Liver (tissue), 9 donors: ENCODE data around the gene HOXD4. TPM values are rescaled to one million over a fixed set of nuclear protein-coding genes. Genes with fewer than 3 reads are reported as not detected.

Experiments
- DNase-seq: peaks from one replicate; pipeline ENCODE4 v3.0.0-alpha.2; 2017; ENCODE audit warnings: low spot score
- H3K27ac ChIP-seq, 2 donors: one replicate each; pipeline ENCODE4 v1.7.0; 2013; ENCODE audit warnings: inconsistent platforms in 2 of 2, low read length in 2 of 2, control low read depth in 1 of 2, low read depth in 1 of 2, mild to moderate bottlenecking in 1 of 2
- H3K27me3 ChIP-seq, 4 donors: one replicate each; pipeline versions ENCODE4 v1.6.1 to v1.7.0; 2013; ENCODE audit warnings: low read length in 3 of 4, inconsistent platforms in 1 of 4, mild to moderate bottlenecking in 1 of 4, moderate library complexity in 1 of 4; ENCODE audit not compliant: control insufficient read depth in 4 of 4, insufficient read depth in 4 of 4
- H3K36me3 ChIP-seq, 4 donors: one replicate each; pipeline versions ENCODE4 v1.6.1 to v1.7.0; 2013; ENCODE audit warnings: low read length in 3 of 4, mild to moderate bottlenecking in 3 of 4, low read depth in 1 of 4, moderate library complexity in 1 of 4; ENCODE audit not compliant: control insufficient read depth in 4 of 4, insufficient read depth in 3 of 4
- H3K4me1 ChIP-seq, 4 donors: one replicate each; pipeline versions ENCODE4 v1.6.1 to v1.7.0; 2013; ENCODE audit warnings: low read length in 3 of 4, mild to moderate bottlenecking in 3 of 4, moderate library complexity in 1 of 4; ENCODE audit not compliant: control insufficient read depth in 4 of 4, insufficient read depth in 4 of 4
- H3K4me3 ChIP-seq, 3 donors: one replicate each; pipeline versions ENCODE4 v1.6.1 to v1.7.0; 2013; ENCODE audit warnings: low read length in 3 of 3, control low read depth in 1 of 3, low read depth in 1 of 3, mild to moderate bottlenecking in 1 of 3
- H3K9ac ChIP-seq, 2 donors: one replicate each; pipeline ENCODE4 v1.7.0; 2013; ENCODE audit warnings: low read length in 2 of 2, mild to moderate bottlenecking in 2 of 2, moderate library complexity in 2 of 2, control low read depth in 1 of 2, low read depth in 1 of 2
- H3K9me3 ChIP-seq, 4 donors: one replicate each; pipeline versions ENCODE4 v1.6.1 to v1.7.0; 2013; ENCODE audit warnings: low read length in 3 of 4; ENCODE audit not compliant: control insufficient read depth in 4 of 4
- ATF3 ChIP-seq: IDR thresholded peaks from 2 replicates; pipeline ENCODE4 v1.6.1; 2016; ENCODE audit warnings: antibody characterized with exemption
- EGR1 ChIP-seq, 2 donors: IDR thresholded peaks; 2 replicates each; pipeline ENCODE4 v1.6.1; 2016 to 2018; ENCODE audit warnings: antibody characterized with exemption in 2 of 2, low read depth in 2 of 2
- FOXA1 ChIP-seq: IDR thresholded peaks from 2 replicates; pipeline ENCODE4 v1.6.1; 2016; ENCODE audit warnings: antibody characterized with exemption
- FOXA2 ChIP-seq: IDR thresholded peaks from 2 replicates; pipeline ENCODE4 v1.6.1; 2016; ENCODE audit warnings: antibody characterized with exemption
- GABPA ChIP-seq, 2 donors: IDR thresholded peaks in 1 of 2; conservative IDR thresholded peaks in 1 of 2; 2 replicates each; pipeline ENCODE4 v1.6.1; 2016; ENCODE audit warnings: antibody characterized with exemption in 2 of 2, mild to moderate bottlenecking in 1 of 2, moderate library complexity in 1 of 2
- HNF4A ChIP-seq, 2 donors: conservative IDR thresholded peaks; 2 replicates each; pipeline ENCODE4 v1.6.1; 2016; ENCODE audit warnings: antibody characterized with exemption in 2 of 2, mild to moderate bottlenecking in 2 of 2
- HNF4G ChIP-seq: IDR thresholded peaks from 2 replicates; pipeline ENCODE4 v1.6.1; 2016; ENCODE audit warnings: antibody characterized with exemption
- RAD21 ChIP-seq, 2 donors: IDR thresholded peaks; 2 replicates each; pipeline ENCODE4 v1.6.1; 2016; ENCODE audit warnings: antibody characterized with exemption in 2 of 2, mild to moderate bottlenecking in 2 of 2
- RXRA ChIP-seq, 2 donors: IDR thresholded peaks; 2 replicates each; pipeline ENCODE4 v1.6.1; 2017 to 2018; ENCODE audit warnings: antibody characterized with exemption in 2 of 2, mild to moderate bottlenecking in 1 of 2
- SP1 ChIP-seq: IDR thresholded peaks from 2 replicates; pipeline ENCODE4 v1.6.1; 2018; ENCODE audit warnings: antibody characterized with exemption, mild to moderate bottlenecking
- TAF1 ChIP-seq: conservative IDR thresholded peaks from 2 replicates; pipeline ENCODE4 v1.6.1; 2016; ENCODE audit warnings: antibody characterized with exemption, mild to moderate bottlenecking
- YY1 ChIP-seq: IDR thresholded peaks from 2 replicates; pipeline ENCODE4 v1.6.1; 2016; ENCODE audit warnings: antibody characterized with exemption, mild to moderate bottlenecking
- WGBS: extraction: QIAGEN DNeasy Blood & Tissue Kit; methylation state at CpG from one replicate; pipeline ENCODE4 v1.1.7; 2013; 5-methylcytosine and 5-hydroxymethylcytosine counted together
- polyA plus RNA-seq, 2 donors: library from polyadenylated mRNA; stranded (reverse) in 1 of 2; unstranded in 1 of 2; fragments of 200-250 nt in 1 of 2; fragments of >200 nt in 1 of 2; fragmentation: Nextera tagmentation in 1 of 2; extraction: Ambion mirVana in 1 of 2; gene quantifications; one replicate each; pipeline versions ENCODE4 v1.2.1 to v1.2.3, GENCODE V29; 2013 to 2015
- total RNA-seq, 2 donors: library from RNA; depleted of rRNA; stranded (reverse); fragments of >200 nt; gene quantifications; one replicate each; pipeline ENCODE4 v1.2.3, GENCODE V29; 2014
- TF ChIP-seq, protein P1 (sequence below): fragments of 150-350 bp; IDR thresholded peaks from 2 replicates; pipeline ENCODE4 v1.5.1; 2017; ENCODE audit warnings: improper control_type of control experiment, low read depth, low read length; ENCODE audit not compliant: missing input control
- TF ChIP-seq, protein P2 (sequence below): IDR thresholded peaks from 2 replicates; pipeline ENCODE4 v1.6.1; 2016; ENCODE audit warnings: antibody characterized with exemption
- TF ChIP-seq, protein P3 (sequence below): IDR thresholded peaks from 2 replicates; pipeline ENCODE4 v1.6.1; 2016; ENCODE audit warnings: antibody characterized with exemption
- TF ChIP-seq, protein P4 (sequence below): IDR thresholded peaks from 2 replicates; pipeline ENCODE4 v1.6.1; 2016; ENCODE audit warnings: antibody characterized with exemption, mild to moderate bottlenecking
- donor health status: healthy.
- donor health status: healthy.
- donor health status: healthy.
- donor health status: healthy.
- donor health status: healthy.

Gene HOXD4
- total and polyA plus RNA-seq, 4 donors: not detected

DNA sequence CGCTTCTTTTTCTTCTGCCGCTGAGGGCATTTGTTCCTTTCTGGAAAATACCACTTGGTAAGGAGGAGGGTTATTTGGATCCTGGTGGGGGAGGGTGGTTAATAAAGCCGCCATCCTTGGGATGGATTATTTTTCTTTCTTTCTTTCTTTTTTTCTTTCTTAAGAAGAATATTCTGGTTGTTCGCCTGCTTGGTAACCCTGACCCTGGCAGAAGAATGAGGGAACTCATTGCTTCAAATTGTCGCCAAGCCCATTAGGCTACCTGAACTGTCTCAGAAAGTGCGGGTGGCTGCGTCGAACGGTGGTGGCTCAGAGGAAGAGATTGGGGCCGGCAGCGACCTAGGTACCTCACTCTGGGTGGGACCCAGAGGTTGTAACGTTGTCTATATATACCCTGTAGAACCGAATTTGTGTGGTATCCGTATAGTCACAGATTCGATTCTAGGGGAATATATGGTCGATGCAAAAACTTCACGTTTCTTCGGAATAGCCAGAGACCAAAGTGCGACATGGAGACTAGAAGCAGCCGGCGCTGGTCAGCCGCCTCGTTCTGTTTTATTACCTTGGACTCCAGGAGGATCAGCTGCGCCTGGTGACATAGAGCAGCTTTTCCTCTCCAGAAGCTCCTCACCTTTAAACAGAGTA, 1.3 kb upstream of the HOXD4 start:
- Histone ChIP-seq H3K4me3 (no peak overlapping the region), H3K36me3 (no peaks in the 10 kb centered on the region), H3K4me1 (peaks cover 0 to 8% (median 7%) of the 10 kb centered on the region in 4 donors), H3K27me3 (peaks cover 8 to 38% (median 24%) of the 10 kb centered on the region in 4 donors), H3K27ac (no peak overlapping the region), H3K9ac (no peak overlapping the region), H3K9me3 (no peaks in the 10 kb centered on the region)
- DNase-seq: no peak
- 16% methylated on average over 24 of the region's 24 CpGs for whole genome bisulfite sequencing
- TF ChIP-seq TAF1: no peak
- no peak for TF ChIP-seq GABPA (IDR thresholded peaks at IDR 0.05 in 1 of 2, conservative IDR thresholded peaks at IDR 0.05 in 1 of 2)
- TF ChIP-seq, protein P1, sequence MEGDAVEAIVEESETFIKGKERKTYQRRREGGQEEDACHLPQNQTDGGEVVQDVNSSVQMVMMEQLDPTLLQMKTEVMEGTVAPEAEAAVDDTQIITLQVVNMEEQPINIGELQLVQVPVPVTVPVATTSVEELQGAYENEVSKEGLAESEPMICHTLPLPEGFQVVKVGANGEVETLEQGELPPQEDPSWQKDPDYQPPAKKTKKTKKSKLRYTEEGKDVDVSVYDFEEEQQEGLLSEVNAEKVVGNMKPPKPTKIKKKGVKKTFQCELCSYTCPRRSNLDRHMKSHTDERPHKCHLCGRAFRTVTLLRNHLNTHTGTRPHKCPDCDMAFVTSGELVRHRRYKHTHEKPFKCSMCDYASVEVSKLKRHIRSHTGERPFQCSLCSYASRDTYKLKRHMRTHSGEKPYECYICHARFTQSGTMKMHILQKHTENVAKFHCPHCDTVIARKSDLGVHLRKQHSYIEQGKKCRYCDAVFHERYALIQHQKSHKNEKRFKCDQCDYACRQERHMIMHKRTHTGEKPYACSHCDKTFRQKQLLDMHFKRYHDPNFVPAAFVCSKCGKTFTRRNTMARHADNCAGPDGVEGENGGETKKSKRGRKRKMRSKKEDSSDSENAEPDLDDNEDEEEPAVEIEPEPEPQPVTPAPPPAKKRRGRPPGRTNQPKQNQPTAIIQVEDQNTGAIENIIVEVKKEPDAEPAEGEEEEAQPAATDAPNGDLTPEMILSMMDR: no peak
- no peak for TF ChIP-seq HNF4G
- no peak for TF ChIP-seq YY1
- TF ChIP-seq RXRA (IDR thresholded peaks at IDR 0.05): no peak
- TF ChIP-seq RAD21 (IDR thresholded peaks at IDR 0.05): no peak
- TF ChIP-seq, protein P2, sequence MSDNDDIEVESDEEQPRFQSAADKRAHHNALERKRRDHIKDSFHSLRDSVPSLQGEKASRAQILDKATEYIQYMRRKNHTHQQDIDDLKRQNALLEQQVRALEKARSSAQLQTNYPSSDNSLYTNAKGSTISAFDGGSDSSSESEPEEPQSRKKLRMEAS: no peak
- TF ChIP-seq, protein P3, sequence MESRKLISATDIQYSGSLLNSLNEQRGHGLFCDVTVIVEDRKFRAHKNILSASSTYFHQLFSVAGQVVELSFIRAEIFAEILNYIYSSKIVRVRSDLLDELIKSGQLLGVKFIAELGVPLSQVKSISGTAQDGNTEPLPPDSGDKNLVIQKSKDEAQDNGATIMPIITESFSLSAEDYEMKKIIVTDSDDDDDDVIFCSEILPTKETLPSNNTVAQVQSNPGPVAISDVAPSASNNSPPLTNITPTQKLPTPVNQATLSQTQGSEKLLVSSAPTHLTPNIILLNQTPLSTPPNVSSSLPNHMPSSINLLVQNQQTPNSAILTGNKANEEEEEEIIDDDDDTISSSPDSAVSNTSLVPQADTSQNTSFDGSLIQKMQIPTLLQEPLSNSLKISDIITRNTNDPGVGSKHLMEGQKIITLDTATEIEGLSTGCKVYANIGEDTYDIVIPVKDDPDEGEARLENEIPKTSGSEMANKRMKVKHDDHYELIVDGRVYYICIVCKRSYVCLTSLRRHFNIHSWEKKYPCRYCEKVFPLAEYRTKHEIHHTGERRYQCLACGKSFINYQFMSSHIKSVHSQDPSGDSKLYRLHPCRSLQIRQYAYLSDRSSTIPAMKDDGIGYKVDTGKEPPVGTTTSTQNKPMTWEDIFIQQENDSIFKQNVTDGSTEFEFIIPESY: no peak
- no peak for TF ChIP-seq FOXA1
- TF ChIP-seq ATF3: no peak

DNA sequence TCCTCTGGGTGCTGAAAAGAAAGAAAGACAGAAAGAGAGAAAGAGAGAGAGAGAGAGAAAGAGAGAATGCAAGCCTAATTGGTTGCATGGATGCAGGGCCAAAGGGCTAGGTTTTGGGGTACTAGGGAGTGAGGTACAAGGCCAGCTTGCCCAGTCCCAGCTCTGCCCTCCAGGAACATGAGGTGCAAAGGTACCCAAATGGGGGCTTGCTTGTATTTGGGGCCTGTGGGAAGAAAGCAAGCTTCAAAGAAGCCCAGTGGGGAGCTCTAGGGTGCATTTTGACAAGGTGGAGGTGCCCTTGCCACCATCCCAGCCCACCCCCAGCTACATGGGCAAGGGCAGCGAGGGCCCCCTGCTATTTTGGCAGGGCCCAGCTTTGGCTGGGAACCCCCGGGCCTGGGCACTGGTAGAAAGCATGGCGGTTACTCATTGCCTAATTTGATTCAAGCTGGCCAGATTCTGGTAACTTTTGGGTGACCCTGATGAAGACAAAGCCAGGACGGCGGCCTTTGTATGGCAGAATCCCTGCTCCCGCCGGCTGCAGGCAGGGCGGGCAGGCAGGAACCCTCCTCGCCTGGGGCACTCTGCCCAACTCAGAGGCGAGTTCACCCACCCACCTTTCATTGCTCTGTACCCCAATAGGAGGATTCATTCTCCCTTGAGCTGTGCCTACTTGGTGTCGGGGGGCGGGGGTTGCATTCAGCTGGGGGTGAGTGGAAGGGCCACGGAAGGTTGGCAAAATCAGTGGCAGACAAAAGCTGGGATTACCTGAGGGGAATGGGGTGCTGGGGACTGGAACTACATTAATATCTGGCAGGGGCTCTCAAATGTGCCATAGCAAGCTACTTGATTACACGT, 537 bp upstream of the HOXD4 start:
- no peaks in the 10 kb centered on the region for H3K9me3 ChIP-seq
- H3K4me3 ChIP-seq: no peak overlapping the region
- no peak overlapping the region for H3K9ac ChIP-seq
- H3K27me3 ChIP-seq: peaks cover 8 to 42% (median 25%) of the 10 kb centered on the region in 4 donors
- no peak for DNase-seq
- 27% methylated on average over 14 of the region's 14 CpGs for WGBS
- no peak overlapping the region for H3K27ac ChIP-seq
- H3K4me1 ChIP-seq: peaks cover 0 to 8% (median 7%) of the 10 kb centered on the region in 4 donors
- no peaks in the 10 kb centered on the region for H3K36me3 ChIP-seq
- TF ChIP-seq, protein P4, sequence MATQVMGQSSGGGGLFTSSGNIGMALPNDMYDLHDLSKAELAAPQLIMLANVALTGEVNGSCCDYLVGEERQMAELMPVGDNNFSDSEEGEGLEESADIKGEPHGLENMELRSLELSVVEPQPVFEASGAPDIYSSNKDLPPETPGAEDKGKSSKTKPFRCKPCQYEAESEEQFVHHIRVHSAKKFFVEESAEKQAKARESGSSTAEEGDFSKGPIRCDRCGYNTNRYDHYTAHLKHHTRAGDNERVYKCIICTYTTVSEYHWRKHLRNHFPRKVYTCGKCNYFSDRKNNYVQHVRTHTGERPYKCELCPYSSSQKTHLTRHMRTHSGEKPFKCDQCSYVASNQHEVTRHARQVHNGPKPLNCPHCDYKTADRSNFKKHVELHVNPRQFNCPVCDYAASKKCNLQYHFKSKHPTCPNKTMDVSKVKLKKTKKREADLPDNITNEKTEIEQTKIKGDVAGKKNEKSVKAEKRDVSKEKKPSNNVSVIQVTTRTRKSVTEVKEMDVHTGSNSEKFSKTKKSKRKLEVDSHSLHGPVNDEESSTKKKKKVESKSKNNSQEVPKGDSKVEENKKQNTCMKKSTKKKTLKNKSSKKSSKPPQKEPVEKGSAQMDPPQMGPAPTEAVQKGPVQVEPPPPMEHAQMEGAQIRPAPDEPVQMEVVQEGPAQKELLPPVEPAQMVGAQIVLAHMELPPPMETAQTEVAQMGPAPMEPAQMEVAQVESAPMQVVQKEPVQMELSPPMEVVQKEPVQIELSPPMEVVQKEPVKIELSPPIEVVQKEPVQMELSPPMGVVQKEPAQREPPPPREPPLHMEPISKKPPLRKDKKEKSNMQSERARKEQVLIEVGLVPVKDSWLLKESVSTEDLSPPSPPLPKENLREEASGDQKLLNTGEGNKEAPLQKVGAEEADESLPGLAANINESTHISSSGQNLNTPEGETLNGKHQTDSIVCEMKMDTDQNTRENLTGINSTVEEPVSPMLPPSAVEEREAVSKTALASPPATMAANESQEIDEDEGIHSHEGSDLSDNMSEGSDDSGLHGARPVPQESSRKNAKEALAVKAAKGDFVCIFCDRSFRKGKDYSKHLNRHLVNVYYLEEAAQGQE: no peak
- TF ChIP-seq FOXA2 (no peak), RAD21 (IDR thresholded peaks at IDR 0.05) (no peak), HNF4G (no peak), FOXA1 (no peak), HNF4A (conservative IDR thresholded peaks at IDR 0.05) (no peak), EGR1 (IDR thresholded peaks at IDR 0.05; ENCODE audit: low read depth in 2 of 2) (no peak), SP1 (no peak), ATF3 (no peak), GABPA (IDR thresholded peaks at IDR 0.05 in 1 of 2, conservative IDR thresholded peaks at IDR 0.05 in 1 of 2) (no peak)
- TF ChIP-seq, protein P3: no peak
- TF ChIP-seq, protein P1: no peak
